HEK293 (cell line): ENCODE data around the gene CNIH1.

Source experiments
- GLIS1 ChIP-seq: fragments of 450-650 bp; formaldehyde crosslinking; IDR thresholded peaks from 2 replicates; pipeline ENCODE4 v1.5.1; 2016; ENCODE audit warnings: missing biosample characterization, missing genetic modification characterization
- GLIS2 ChIP-seq: fragments of 450-650 bp; formaldehyde crosslinking; IDR thresholded peaks from 2 replicates; pipeline ENCODE4 v1.5.1; 2016; ENCODE audit warnings: missing biosample characterization, missing genetic modification characterization
- OVOL3 ChIP-seq: fragments of 450-650 bp; formaldehyde crosslinking; IDR thresholded peaks from 2 replicates; pipeline ENCODE4 v1.5.1; 2016; ENCODE audit warnings: missing biosample characterization, missing genetic modification characterization
- PATZ1 ChIP-seq: fragments of 450-650 bp; formaldehyde crosslinking; IDR thresholded peaks from 2 replicates; pipeline ENCODE4 v1.5.1; 2016; ENCODE audit warnings: missing biosample characterization, missing genetic modification characterization
- PRDM10 ChIP-seq: fragments of 450-650 bp; formaldehyde crosslinking; IDR thresholded peaks from 2 replicates; pipeline ENCODE4 v1.5.1; 2016; ENCODE audit warnings: missing biosample characterization, missing genetic modification characterization
- SALL2 ChIP-seq: fragments of 450-650 bp; formaldehyde crosslinking; IDR thresholded peaks from 2 replicates; pipeline ENCODE4 v1.5.0; 2017; ENCODE audit warnings: missing biosample characterization, mild to moderate bottlenecking, missing genetic modification characterization, borderline replicate concordance
- SP7 ChIP-seq: fragments of 450-650 bp; formaldehyde crosslinking; IDR thresholded peaks from 2 replicates; pipeline ENCODE4 v1.5.1; 2016; ENCODE audit warnings: missing biosample characterization, missing genetic modification characterization
- TCF7L2 ChIP-seq: IDR thresholded peaks from 2 replicates; pipeline ENCODE4 v1.6.1; 2011; ENCODE audit warnings: low read depth, mild to moderate bottlenecking, inconsistent platforms, low read length, moderate library complexity, borderline replicate concordance
- ZBTB10 ChIP-seq: fragments of 450-650 bp; formaldehyde crosslinking; IDR thresholded peaks from 2 replicates; pipeline ENCODE4 v1.5.1; 2016; ENCODE audit warnings: missing biosample characterization, missing genetic modification characterization
- ZBTB17 ChIP-seq: fragments of 450-650 bp; formaldehyde crosslinking; IDR thresholded peaks from 2 replicates; pipeline ENCODE4 v1.5.1; 2016; ENCODE audit warnings: missing biosample characterization, missing genetic modification characterization
- ZBTB20 ChIP-seq: fragments of 450-650 bp; formaldehyde crosslinking; IDR thresholded peaks from 2 replicates; pipeline ENCODE4 v1.5.1; 2016; ENCODE audit warnings: missing biosample characterization, missing genetic modification characterization
- ZBTB7A ChIP-seq: fragments of 450-650 bp; formaldehyde crosslinking; IDR thresholded peaks from 2 replicates; pipeline ENCODE4 v1.5.1; 2016; ENCODE audit warnings: low read depth, missing biosample characterization, missing genetic modification characterization
- ZEB2 ChIP-seq: fragments of 450-650 bp; formaldehyde crosslinking; IDR thresholded peaks from 2 replicates; pipeline ENCODE4 v1.5.1; 2016; ENCODE audit warnings: missing biosample characterization, missing genetic modification characterization
- ZFP41 ChIP-seq: fragments of 450-650 bp; formaldehyde crosslinking; IDR thresholded peaks from 2 replicates; pipeline ENCODE4 v1.5.1; 2016; ENCODE audit warnings: missing biosample characterization, missing genetic modification characterization, borderline replicate concordance
- ZNF121 ChIP-seq: fragments of 450-650 bp; formaldehyde crosslinking; IDR thresholded peaks from 2 replicates; pipeline ENCODE4 v1.5.1; 2016; ENCODE audit warnings: missing biosample characterization, missing genetic modification characterization
- ZNF146 ChIP-seq: fragments of 450-650 bp; formaldehyde crosslinking; IDR thresholded peaks from 2 replicates; pipeline ENCODE4 v1.5.1; 2016; ENCODE audit warnings: missing biosample characterization, missing genetic modification characterization
- ZNF223 ChIP-seq: fragments of 450-650 bp; formaldehyde crosslinking; IDR thresholded peaks from 2 replicates; pipeline ENCODE4 v1.5.1; 2016; ENCODE audit warnings: missing biosample characterization, missing genetic modification characterization
- ZNF341 ChIP-seq: fragments of 450-650 bp; formaldehyde crosslinking; IDR thresholded peaks from 2 replicates; pipeline ENCODE4; 2016; ENCODE audit warnings: low read depth, missing biosample characterization, missing genetic modification characterization
- ZNF501 ChIP-seq: fragments of 450-650 bp; formaldehyde crosslinking; IDR thresholded peaks from 2 replicates; pipeline ENCODE4 v1.5.1; 2016; ENCODE audit warnings: missing biosample characterization, missing genetic modification characterization
- ZNF530 ChIP-seq: fragments of 450-650 bp; formaldehyde crosslinking; IDR thresholded peaks from 2 replicates; pipeline ENCODE4 v1.5.1; 2016; ENCODE audit warnings: low read depth, missing biosample characterization, missing genetic modification characterization
- ZNF548 ChIP-seq: fragments of 450-650 bp; formaldehyde crosslinking; IDR thresholded peaks from 2 replicates; pipeline ENCODE4 v1.5.1; 2016; ENCODE audit warnings: missing biosample characterization, missing genetic modification characterization
- ZNF624 ChIP-seq: fragments of 450-650 bp; formaldehyde crosslinking; IDR thresholded peaks from 2 replicates; pipeline ENCODE4 v1.5.1; 2017; ENCODE audit warnings: missing biosample characterization, missing genetic modification characterization
- ZNF660 ChIP-seq: fragments of 450-650 bp; IDR thresholded peaks from 2 replicates; pipeline ENCODE4 v1.5.1; 2018; ENCODE audit warnings: missing biosample characterization, mild to moderate bottlenecking, missing genetic modification characterization
- ZNF664 ChIP-seq: fragments of 450-650 bp; formaldehyde crosslinking; IDR thresholded peaks from 2 replicates; pipeline ENCODE4 v1.5.1; 2016; ENCODE audit warnings: missing biosample characterization, missing genetic modification characterization
- ZNF747 ChIP-seq: fragments of 450-650 bp; formaldehyde crosslinking; IDR thresholded peaks from 2 replicates; pipeline ENCODE4 v1.5.1; 2016; ENCODE audit warnings: missing biosample characterization, missing genetic modification characterization
- ZNF777 ChIP-seq: fragments of 450-650 bp; formaldehyde crosslinking; IDR thresholded peaks from 2 replicates; pipeline ENCODE4 v1.5.1; 2017; ENCODE audit warnings: missing biosample characterization, missing genetic modification characterization, borderline replicate concordance
- ZNF843 ChIP-seq: fragments of 450-650 bp; formaldehyde crosslinking; IDR thresholded peaks from 2 replicates; pipeline ENCODE4 v1.5.1; 2016; ENCODE audit warnings: missing biosample characterization, missing genetic modification characterization
- ZSCAN16 ChIP-seq: fragments of 450-650 bp; formaldehyde crosslinking; IDR thresholded peaks from 2 replicates; pipeline ENCODE4 v1.5.1; 2016; ENCODE audit warnings: missing biosample characterization, missing genetic modification characterization
- ZSCAN30 ChIP-seq: fragments of 450-650 bp; IDR thresholded peaks from 2 replicates; pipeline ENCODE4 v1.5.1; 2018; ENCODE audit warnings: missing biosample characterization, mild to moderate bottlenecking, missing genetic modification characterization, moderate library complexity
- ZSCAN5A ChIP-seq: fragments of 450-650 bp; formaldehyde crosslinking; IDR thresholded peaks from 2 replicates; pipeline ENCODE4 v1.5.1; 2016; ENCODE audit warnings: missing biosample characterization, missing genetic modification characterization
- ZXDB ChIP-seq: fragments of 450-650 bp; formaldehyde crosslinking; IDR thresholded peaks from 2 replicates; pipeline ENCODE4 v1.5.1; 2016; ENCODE audit warnings: missing biosample characterization, missing genetic modification characterization

The CNIH1 gene

GRCh38 chr14:54396493-54397335, 44.5 kb downstream of the CNIH1 start, which contains the start of gene CDKN3 (continued):
- TF ChIP-seq PATZ1 (tag by site-specific recombination) (peak; percentile 71; the same call in 1 of the 2 replicates), ZNF777 (no peak), ZNF548 (peak; percentile 93), ZNF843 (tag by site-specific recombination) (0 out of 2 replicates have a peak, but pooled peaks have one; percentile 13), ZNF341 (peak; percentile 82), ZBTB10 (tag by site-specific recombination) (0 out of 2 replicates have a peak, but pooled peaks have one; percentile 47), GLIS1 (tag by site-specific recombination) (peak; percentile 74), ZNF501 (tag by site-specific recombination) (peak; percentile 98), SP7 (tag by site-specific recombination) (0 out of 2 replicates have a peak, but pooled peaks have one; percentile 34), ZNF121 (no peak), OVOL3 (tag by site-specific recombination) (no peak), GLIS2 (tag by site-specific recombination) (peak; percentile 96), PRDM10 (tag by site-specific recombination) (peak; percentile 77), ZNF530 (tag by site-specific recombination) (no peak), ZXDB (tag by site-specific recombination) (peak; percentile 20), ZBTB7A (0 out of 2 replicates have a peak, but pooled peaks have one; percentile 61), ZBTB20 (tag by site-specific recombination) (peak; percentile 46; the same call in 1 of the 2 replicates), ZNF146 (tag by site-specific recombination) (peak; percentile 13; the same call in 1 of the 2 replicates), ZNF664 (tag by site-specific recombination) (no peak), ZFP41 (no peak), ZNF660 (tag by site-specific recombination) (no peak), SALL2 (tag by site-specific recombination) (no peak), ZNF747 (tag by site-specific recombination) (no peak), ZSCAN16 (tag by site-specific recombination) (no peak), TCF7L2 (peak; percentile 14; the same call in 1 of the 2 replicates), ZBTB17 (peak; percentile 24; the same call in 1 of the 2 replicates), ZEB2 (tag by site-specific recombination) (0 out of 2 replicates have a peak, but pooled peaks have one; percentile 17), ZNF624 (no peak), ZSCAN30 (tag by site-specific recombination) (no peak; the same call in 1 of the 2 replicates), ZNF223 (tag by site-specific recombination) (no peak), ZSCAN5A (tag by site-specific recombination) (peak; percentile 74; the same call in 1 of the 2 replicates)
